NCI-H2227 (cell line): ENCODE results near the gene PLXNB2.
"Not testable (repeated sequence)": the region's sequence is repeated elsewhere in the genome, so short reads cannot be mapped to it uniquely, and the experiment has no call there.

Experiments used
- DNase-seq: peaks from one replicate; lab custom pipeline; 2025; ENCODE audit not compliant: unreplicated experiment; lab: John Stamatoyannopoulos, UW

Gene PLXNB2

GRCh38 chr22:50281384-50281760 lies 26.1 kb downstream of the PLXNB2 start:
- DNase-seq: no peak

GRCh38 chr22:50280708-50281383 lies 26.6 kb downstream of the PLXNB2 start:
- DNase-seq: no peak

DNA sequence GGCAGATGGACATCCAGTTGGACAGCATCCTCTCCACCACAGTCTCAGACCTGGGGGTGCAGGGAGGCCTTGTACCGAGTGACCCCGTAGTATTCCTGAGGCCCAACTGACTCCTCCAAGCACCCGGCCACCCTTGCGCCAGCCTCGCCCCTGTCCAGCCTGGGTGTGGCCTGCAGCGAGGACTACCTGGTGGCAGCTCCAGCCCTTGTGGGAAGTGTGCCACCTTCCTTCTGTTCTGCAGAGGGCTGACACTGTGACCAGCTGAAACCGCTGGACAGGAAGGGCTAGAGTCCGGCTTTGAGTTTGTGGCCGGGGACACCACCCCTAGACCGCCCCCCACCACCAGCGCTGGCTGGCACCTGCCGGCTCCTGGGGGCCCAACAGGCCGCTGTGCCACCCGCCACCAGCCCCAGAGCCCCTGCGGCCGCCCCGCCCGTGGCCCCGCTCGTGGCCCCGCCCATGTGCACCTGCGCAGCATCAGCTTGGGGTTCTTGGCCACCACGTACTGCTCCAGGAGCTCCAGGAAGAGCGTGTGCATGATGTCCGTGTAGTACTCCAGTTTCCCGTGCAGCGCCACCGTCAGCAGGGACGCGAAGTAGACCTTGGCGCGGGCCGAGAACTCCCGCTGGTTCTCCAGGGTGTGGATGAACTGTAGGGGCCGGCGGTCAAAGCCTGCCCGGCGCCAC lies 27.3 kb downstream of the PLXNB2 start:
- DNase-seq: no peak

- no peak for DNase-seq
These were observed 28.4 kb downstream of the PLXNB2 start for GRCh38 chr22:50278956-50279619.

- DNase-seq: no peak
These were observed 29.0 kb downstream of the PLXNB2 start for GRCh38 chr22:50278461-50278860.

GRCh38 chr22:50277761-50278160 lies 29.7 kb downstream of the PLXNB2 start:
- no peak for DNase-seq

DNA sequence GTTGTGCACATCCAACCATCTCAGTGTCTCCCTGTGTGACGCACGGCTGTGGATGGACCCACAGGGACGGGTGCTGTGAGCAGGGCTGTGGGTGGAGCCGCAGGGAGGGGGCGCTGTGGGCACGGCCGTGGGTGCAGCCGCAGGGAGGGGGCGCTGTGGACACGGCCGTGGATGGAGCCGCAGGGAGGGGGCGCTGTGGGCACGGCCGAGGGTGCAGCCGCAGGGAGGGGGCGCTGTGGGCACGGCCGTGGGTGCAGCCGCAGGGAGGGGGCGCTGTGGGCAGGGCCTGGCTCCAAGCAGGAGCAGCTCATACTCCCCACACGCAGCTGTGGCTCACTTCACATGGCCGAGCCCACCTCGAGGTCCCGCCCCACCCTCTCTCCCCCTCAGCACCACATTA lies 31.3 kb downstream of the PLXNB2 start:
- DNase-seq: peak; percentile 28

GRCh38 chr22:50275181-50276055 lies 32.0 kb downstream of the PLXNB2 start:
- DNase-seq: no peak

DNA sequence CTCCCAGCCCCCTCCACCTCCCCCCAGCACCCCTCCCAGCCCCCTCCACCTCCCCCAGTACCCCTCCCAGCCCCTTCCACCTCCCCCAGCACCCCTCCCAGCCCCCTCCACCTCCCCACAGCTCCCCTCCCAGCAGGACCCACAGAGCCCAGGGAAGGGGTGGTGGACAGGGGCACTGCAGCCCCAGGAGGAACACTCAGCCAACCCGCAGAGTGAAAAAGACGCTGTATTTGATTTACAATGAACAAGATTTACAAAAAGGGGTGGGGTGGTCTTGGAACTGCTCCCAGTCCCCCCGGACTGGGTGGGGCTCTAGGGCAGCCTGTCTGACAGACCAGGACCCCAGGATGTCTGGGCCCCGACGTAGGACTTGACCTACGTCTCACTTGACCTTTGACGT lies 32.7 kb downstream of the PLXNB2 start:
- DNase-seq: no peak

GRCh38 chr22:50274311-50274710 lies 33.1 kb downstream of the PLXNB2 start:
- DNase-seq: peak; percentile 53

GRCh38 chr22:50273781-50274180 lies 33.7 kb downstream of the PLXNB2 start:
- not testable (repeated sequence) for DNase-seq

DNA sequence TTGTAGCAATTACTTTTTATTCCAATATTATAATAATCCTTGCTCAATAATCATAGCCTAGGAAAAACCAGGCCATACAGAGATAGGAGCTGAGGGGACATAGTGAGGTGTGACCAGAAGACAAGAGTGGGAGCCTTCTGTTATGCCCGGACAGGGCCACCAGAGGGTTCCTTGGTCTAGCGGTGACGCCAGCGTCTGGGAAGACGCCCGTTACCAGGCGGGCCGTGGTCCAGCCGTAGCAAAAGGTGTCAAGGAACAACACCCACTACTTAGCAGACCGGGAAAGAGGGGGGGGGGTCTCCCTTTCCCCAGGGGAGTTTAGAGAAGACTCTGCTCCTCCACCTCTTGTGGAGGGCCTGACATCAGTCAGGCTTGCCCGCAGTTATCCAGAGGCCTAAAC lies 34.1 kb downstream of the PLXNB2 start:
- DNase-seq: not testable (repeated sequence)

- peak; percentile 46 for DNase-seq
These were observed 35.2 kb downstream of the PLXNB2 start for GRCh38 chr22:50272044-50272802.

GRCh38 chr22:50271519-50271970 lies 35.9 kb downstream of the PLXNB2 start:
- DNase-seq: peak; percentile 87

DNA sequence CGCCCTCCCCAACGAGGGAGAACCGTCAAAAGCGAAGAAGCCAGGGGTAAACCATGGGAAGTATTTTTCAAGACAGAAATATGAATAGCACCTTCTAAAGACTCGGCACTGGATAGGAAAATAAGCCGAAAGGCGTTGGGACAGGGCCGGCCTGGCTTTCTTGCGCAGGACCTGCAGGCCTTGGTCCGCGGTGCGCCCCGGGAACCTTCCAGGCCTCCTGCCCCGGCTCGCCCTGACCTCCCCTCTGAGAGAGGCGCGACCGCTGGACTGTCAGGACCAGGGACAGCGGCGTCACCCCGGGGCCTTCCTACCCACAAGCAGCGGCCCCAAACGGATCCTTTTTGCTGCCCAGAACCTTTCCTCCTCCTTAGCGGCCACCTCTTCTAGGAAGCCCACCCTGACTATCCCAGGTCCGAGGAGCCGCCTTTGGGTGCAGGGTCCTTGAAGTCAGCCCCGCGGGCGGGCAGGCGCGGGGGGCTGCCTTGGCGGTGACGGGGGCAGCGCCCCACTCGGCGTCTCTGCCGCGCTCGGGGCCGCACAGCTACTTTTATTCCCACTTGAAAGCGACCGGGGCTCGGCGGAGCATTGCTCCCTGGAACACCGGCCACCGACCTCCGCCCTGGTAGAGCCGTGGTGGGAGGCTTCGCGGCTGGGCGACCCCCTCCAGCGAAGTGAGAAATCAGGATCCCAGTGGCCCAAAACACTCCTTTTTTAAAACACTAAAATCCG lies 36.6 kb downstream of the PLXNB2 start:
- no peak for DNase-seq

DNA sequence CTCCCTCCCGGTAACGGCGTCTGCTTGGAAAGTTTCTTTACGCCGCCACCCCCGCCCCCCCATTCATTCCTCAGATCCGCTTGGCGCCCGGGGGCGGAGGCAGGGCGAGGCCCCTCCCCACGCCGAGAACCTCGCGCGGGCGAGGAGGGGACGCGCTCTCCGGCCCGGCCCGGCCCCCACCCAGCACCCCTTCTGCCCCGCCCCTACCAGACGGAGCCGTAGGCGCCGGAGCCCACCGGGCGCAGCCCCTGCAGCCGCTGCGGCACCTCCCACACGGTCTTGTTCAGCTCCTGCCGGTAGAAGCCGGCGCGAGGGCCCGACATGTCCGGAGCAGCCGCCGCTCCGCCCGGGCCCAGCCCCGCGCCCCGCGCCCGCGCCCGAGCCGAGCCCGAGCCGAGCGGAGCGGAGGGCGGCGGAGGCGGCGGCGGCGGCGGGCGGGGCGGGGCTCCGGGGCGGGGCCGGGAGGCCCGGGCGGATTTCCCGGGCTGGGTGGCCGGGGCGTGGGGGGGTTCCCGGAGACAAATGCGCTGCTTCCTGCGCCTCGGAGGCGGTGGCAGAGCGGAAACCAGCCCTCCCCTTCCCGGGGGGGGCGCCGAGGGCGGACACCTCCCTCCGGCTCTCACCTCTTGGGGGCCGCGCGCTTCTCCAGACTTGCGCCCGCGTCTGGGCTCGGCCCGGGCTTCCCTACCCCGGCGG lies 37.3 kb downstream of the PLXNB2 start, which contains the start of gene MAPK11:
Gene MAPK11 (minus strand): TSS at position 411 of the 696 bp plus-strand sequence. CDS start 88 bp downstream, at position 323.
- peak; percentile 80 for DNase-seq

DNA sequence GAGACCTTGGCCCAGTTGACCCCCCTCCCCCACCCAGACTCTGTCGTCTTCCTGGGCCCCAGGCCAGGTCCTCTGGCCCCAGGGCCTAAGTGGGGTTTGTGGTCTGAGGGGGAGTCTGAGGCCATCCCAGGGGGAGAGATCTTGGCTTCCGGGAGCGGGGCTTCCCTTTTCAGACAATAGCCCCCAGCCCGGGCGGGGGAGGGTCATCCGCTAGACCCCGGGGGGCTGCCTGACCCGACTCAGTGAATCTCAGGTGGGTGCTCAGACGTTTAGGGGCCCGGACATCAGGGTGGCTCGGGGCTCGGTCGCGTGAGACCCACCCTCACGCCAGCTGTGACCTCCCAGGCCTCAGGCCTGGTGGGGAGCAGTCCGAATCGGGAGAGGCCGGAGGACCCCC lies 37.9 kb downstream of the PLXNB2 start:
- DNase-seq: no peak

GRCh38 chr22:50268655-50269113 lies 38.8 kb downstream of the PLXNB2 start:
- DNase-seq: no peak
